ENCODE measurements around the gene CLDN24. TPM values are rescaled to one million over a fixed set of nuclear protein-coding genes. Genes with fewer than 3 reads are reported as not detected.

CLDN24 gene
- not detected for total RNA-seq

GRCh38 chr4:183322326-183322725, at the start of gene CLDN24:
Gene CLDN24 (minus strand): TSS chr4:183322426. CDS start chr4:183322426, 0 bp downstream.
- no peak for ATAC-seq
- H3K4me1 ChIP-seq, result no peaks in the 10 kb centered on the region
- 93 to 96% methylated on average over 5 of the region's 5 CpGs for WGBS, 2 donors (ENCODE audit: low coverage in 1 of 2)
- H3K27me3 ChIP-seq, result no peaks in the 10 kb centered on the region
- peaks cover 0 to 9% of the 10 kb centered on the region in 2 donors for H3K36me3 ChIP-seq
- no peaks in the 10 kb centered on the region for H3K9me3 ChIP-seq
- H3K4me3 ChIP-seq, result no peak within 1 kb of the TSS
- H3K27ac ChIP-seq, result no peak within 1 kb of the TSS
- TF ChIP-seq POLR2AphosphoS5 (IDR thresholded peaks at IDR 0.05), result no peak
- no peak for TF ChIP-seq CTCF (IDR thresholded peaks at IDR 0.05)
- TF ChIP-seq EP300 (IDR thresholded peaks at IDR 0.05), result no peak
- no peak for TF ChIP-seq POLR2A (IDR thresholded peaks at IDR 0.05)

- no peaks in the 10 kb centered on the region for H3K4me1 ChIP-seq
- no peak overlapping the region for H3K27ac ChIP-seq
- TF ChIP-seq POLR2A (IDR thresholded peaks at IDR 0.05) (no peak), CTCF (IDR thresholded peaks at IDR 0.05) (no peak), EP300 (IDR thresholded peaks at IDR 0.05) (no peak), POLR2AphosphoS5 (IDR thresholded peaks at IDR 0.05) (no peak)
- no peaks in the 10 kb centered on the region for H3K27me3 ChIP-seq
- no peak overlapping the region for H3K4me3 ChIP-seq
- WGBS, 2 donors (ENCODE audit: low coverage in 1 of 2), result 67 to 87% methylated on average over 3 to 12 of the region's 12 CpGs
- ATAC-seq, result no peak
- peaks cover 0 to 7% (median 0%) of the 10 kb centered on the region in 3 donors for H3K9me3 ChIP-seq
- H3K36me3 ChIP-seq, result no peaks in the 10 kb centered on the region
Measured at GRCh38 chr4:183370786-183371185, 48.6 kb upstream of the CLDN24 start.

- no peak for ATAC-seq
- H3K4me3 ChIP-seq, result no peak overlapping the region
- H3K9me3 ChIP-seq, result peaks cover 0 to 7% (median 0%) of the 10 kb centered on the region in 3 donors
- WGBS, 2 donors (ENCODE audit: low coverage in 1 of 2), result 76 to 90% methylated on average over 7 to 8 of the region's 8 CpGs
- no peak for TF ChIP-seq POLR2A (IDR thresholded peaks at IDR 0.05)
- TF ChIP-seq CTCF (IDR thresholded peaks at IDR 0.05), result no peak
- TF ChIP-seq POLR2AphosphoS5 (IDR thresholded peaks at IDR 0.05), result no peak
- no peak for TF ChIP-seq EP300 (IDR thresholded peaks at IDR 0.05)
- H3K36me3 ChIP-seq, result no peaks in the 10 kb centered on the region
- H3K27me3 ChIP-seq, result no peaks in the 10 kb centered on the region
- H3K27ac ChIP-seq, result no peak overlapping the region
- H3K4me1 ChIP-seq, result no peaks in the 10 kb centered on the region
Measured at GRCh38 chr4:183369073-183369472, 46.8 kb upstream of the CLDN24 start.

- ATAC-seq, result no peak
- WGBS, 2 donors (ENCODE audit: low coverage in 1 of 2), result 40 to 72% methylated on average over 2 to 11 of the region's 16 CpGs
Measured at GRCh38 chr4:183366206-183366835, 44.1 kb upstream of the CLDN24 start.

More at GRCh38 chr4:183366206-183366835, 44.1 kb upstream of the CLDN24 start:
- TF ChIP-seq POLR2AphosphoS5 (IDR thresholded peaks at IDR 0.05) (no peak), POLR2A (IDR thresholded peaks at IDR 0.05) (no peak), EP300 (IDR thresholded peaks at IDR 0.05) (no peak), CTCF (IDR thresholded peaks at IDR 0.05) (no peak)
- no peaks in the 10 kb centered on the region for H3K4me1 ChIP-seq
- H3K9me3 ChIP-seq, result no peaks in the 10 kb centered on the region
- H3K36me3 ChIP-seq, result no peaks in the 10 kb centered on the region
- H3K4me3 ChIP-seq, result no peak overlapping the region
- H3K27me3 ChIP-seq, result no peaks in the 10 kb centered on the region
- no peak overlapping the region for H3K27ac ChIP-seq
